ENCODE measurements around the gene ZNF319.

Gene ZNF319

DNA sequence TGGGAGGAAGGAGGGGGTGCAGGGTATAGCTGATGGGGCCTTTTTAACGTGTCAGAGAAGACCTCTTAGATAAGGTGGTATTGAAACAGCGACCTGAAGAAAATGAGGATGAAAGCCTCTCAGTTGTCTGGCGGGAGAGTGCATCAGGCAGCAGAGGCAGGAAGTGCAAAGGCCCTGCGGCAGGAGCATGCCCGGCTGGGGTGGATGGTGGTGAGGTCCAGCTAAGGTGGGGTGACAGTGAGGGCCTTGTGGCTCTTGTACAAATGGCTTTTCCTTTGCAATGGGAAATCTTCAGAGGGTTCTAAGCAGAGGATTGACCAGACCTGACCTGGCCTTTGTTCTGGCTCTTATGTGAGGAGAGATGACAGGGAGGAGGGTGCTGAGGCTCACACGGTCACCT is 36.5 kb upstream of the ZNF319 start:
- DNase-seq = no peak

DNA sequence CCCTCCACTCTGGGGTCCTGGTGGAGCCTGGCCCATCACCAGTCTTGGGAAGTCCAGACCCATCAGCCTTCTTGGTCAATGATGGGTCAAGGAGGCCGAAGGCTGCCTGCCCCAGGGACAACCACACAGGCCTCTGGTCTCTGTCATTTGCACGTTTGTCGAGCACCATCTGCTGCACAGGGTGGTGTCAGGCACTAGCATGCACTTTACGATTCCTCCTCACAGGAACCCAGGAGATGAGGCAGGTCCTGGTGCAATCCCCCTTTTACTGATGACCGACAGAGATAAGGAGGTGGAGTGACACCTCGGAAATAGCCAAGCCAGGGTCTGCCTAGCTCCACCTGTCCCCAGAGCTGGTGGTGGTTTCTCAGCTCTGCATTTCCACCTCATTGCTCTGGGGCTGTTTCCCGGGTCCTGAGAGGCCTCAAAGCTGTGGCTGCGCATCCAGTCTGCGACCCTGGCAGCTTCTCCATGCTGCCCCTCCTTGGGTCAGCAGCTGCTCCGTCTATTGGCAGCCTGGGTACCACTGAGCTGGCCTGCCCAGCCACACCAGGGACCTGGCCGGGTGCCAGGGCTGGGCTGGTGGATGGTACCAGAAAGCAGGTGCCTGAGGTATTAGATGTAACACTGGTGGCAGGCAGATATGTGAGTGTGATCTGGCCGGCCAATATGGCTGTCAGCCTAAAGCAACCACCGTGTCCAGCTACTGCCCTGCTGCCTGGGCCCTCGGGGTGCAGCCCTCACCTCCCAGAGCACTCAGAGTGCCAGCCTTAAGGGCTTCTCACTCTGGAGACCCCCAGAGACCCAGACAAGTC is 35.1 kb upstream of the ZNF319 start:
- DNase-seq = peak in 1 of 14 donors; percentile 65

GRCh38 chr16:58034774-58035173 is 34.3 kb upstream of the ZNF319 start:
- no peak for DNase-seq

DNA sequence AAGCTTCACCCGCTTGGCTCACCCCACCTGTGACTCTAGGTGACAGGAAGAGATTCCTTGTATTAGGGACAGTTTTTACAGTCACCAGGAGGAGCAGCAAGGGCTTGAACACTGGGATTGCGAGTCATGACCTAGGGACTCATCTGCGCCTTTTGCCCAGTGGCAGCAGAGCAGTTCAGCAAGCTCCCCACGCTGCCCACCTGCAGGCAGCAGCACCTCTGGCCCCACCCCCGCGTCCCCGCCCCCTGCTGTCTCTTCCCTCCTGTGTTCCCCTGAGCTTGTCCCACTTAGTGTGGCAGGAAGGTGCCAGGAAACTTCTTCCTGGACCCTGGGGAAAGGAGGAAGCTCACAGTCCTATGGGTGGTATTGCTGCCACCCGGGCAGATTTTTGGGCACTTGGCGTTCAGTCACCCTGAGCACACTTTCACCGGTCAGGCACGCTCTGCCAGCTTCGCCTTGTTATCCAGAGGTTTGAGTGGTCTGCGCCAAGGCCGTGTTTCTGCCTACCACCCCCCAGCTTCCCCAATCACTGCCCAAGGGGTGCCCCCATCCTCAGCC is 33.7 kb upstream of the ZNF319 start:
- no peak for DNase-seq

DNA sequence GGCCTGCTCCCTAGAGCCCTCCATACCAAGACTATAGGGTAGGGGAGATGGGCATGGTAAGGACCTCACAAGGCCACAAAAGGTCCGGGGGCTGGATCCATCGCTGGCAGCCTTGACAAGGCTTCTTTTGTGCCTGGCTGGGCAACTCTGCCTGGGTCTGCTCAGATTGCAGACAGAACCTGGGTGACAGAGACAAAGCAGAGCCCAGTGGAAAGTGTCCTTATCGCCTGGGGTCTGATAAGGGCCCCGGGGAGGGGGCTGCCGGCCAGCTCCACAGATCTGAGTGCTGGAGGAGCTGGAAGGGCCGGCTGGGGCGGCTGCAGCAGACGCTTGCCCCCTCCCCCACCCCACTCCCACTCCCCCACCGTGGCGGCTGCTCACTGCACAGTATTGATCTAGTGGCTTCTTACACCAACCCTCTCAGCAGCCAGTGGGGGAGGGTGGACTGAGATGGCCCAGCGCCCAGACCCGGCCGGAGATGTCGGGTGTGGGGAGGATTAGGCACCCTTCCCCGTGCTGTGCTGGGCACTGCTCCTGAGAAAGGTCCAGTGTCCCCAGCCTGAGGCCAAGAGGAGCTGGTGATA is 32.3 kb upstream of the ZNF319 start:
- DNase-seq = peak in 9 of 14 donors; percentile 15 to 75 (median 48)

GRCh38 chr16:58031016-58031800 is 30.7 kb upstream of the ZNF319 start:
- no peak for DNase-seq

DNA sequence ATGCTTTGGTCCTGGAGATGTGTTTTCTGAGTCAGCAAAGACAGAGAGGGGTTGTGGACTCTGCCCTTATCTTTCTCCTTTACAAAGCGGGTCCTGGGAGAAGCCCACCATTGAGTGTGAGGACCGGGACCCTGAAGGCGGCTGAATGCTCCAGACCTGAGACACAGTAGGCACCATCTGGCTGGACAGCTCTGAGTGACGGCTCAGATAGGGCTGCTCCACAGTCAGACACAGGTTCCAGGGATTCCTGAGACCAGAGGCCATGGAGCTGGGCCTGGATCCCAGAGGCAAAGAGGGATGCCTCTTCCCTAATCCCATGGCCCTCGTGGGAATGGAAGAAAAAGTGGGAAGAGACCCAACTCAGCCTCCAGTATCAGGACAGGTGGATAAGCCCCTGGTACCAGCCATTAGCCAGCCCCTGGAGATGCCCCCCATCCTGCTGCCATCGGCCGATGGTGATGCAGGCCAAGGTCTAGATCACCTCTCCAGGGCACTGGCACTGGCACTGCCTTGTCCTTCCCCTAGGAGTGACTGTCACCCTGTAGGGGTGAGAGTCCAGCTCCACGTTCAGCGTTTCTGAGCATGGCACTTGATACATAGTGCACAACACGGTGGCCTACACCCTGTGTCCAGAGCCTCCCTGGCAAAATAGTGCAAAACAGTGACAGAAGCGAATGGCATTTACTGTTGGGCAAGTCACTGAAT is 29.8 kb upstream of the ZNF319 start:
- DNase-seq = no peak

- no peak for DNase-seq
Observed at GRCh38 chr16:58029410-58029809, 28.9 kb upstream of the ZNF319 start.

- no peak for DNase-seq
Observed at GRCh38 chr16:58028541-58029070, 28.1 kb upstream of the ZNF319 start.

DNA sequence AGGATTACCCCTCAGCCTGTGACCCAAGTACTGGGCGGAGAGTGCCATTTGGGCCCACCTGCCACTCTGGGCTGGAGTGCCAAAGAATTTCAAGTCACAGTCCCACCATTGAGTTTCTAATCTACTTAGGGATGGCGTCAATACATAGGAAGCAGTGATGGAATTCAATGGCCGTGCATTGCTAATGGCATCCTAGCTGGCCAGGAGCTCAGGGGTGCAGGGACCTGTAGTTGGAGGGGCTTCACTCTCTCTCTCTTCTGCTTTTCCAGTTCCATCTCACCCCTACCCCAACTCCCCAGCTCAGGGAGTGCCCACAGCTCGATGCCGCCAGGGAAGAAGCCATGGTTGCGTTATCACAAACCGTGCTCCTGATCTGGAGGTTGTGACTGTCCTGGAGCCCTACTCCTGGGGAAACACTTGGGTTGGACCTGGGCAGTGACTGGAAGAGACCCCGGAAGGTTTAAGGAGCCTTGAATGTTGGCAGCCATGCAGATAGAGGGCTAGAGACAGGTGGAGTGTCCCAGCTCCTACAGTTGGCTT is 27.5 kb upstream of the ZNF319 start:
- no peak for DNase-seq

DNA sequence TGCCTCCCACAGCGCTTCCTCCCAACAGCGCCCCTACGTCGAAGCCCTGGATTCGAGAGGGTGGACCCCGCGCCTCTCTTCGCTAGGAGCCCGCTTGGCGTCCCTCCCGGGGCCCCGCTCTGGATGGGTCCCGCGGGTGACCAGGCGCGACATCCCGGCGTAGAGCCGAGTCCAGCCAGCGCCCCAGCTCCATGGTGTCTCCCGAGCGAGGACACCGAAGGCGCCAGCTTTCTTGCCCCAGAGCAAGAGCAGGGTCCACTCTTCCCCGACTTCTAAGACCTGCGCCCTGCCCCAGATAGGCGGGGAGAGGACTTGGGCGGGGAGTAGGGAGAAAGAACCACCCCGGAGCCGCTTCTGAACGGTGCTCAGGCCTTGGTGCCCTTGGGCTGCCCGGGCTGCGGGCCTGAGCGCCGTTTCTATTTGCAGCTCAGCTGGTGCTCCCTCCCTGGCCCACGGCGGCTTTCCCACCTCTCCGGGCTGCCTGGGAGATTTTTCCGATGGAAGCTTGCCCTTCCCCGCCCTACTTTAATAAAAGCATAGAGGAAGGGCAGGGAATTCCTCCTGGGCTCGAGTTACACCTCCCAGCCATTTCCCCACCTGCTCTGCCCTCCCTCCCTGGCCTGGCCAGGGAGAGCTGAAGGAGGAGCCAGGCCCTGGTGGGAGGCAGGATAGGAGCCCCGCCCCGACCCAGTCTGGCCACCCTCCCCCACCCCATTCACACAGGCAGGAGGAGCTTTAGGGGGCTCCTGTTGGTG is 26.9 kb upstream of the ZNF319 start:
- DNase-seq = peak in 1 of 14 donors; percentile 21

GRCh38 chr16:58026705-58027160 is 26.3 kb upstream of the ZNF319 start:
- no peak for DNase-seq

- DNase-seq = peak in 1 of 14 donors; percentile 74
Observed at GRCh38 chr16:58026139-58026704, 25.8 kb upstream of the ZNF319 start.

- peak in 8 of 14 donors; percentile 16 to 74 (median 34) for DNase-seq
Observed at GRCh38 chr16:58025351-58026138, 25.1 kb upstream of the ZNF319 start, which contains the start of gene MMP15. MMP15 (plus strand) TSS chr16:58025754; CDS start chr16:58026351, 597 bp downstream.

DNA sequence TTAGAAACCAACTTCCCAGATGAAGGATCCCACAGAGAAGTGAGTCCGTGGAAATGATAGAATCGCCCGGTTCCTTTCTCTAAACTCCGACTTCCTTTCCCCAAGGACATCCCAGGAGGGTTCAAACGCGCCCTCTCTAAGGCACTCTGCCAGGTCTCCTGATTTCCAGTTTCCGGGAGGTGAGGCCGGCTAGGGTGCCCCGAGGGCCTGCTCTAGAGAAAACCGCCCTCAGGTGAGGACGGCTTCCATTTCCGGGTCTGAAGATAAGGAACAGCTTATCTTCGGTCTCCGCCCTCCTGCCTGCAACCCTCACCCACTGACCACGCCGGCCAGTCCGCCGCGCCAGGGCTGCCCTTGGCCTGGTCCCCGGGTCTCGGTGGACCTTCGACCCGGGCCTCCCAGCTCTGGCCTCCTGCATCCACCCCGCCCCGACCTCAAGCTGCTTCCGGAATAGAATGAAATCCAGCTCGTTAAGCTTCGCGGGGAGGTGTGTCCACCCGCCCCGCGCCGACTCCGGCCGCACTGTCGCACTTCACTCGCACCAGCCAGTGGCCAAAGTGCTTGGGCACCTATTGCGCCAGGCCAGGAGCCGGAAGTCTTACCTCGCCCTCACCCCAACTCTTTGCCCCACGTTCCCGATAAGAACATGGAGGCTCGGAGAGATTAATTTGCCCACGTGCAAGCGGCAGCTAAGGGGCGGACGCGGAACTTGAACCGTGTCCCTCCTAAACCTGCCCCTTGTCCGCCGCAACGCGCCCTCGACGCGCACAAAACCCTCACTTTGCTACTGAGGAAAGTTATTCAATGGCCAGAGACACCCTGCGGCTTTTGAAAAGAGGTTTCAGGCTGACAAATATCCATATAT is 24.2 kb upstream of the ZNF319 start:
- no peak for DNase-seq

DNA sequence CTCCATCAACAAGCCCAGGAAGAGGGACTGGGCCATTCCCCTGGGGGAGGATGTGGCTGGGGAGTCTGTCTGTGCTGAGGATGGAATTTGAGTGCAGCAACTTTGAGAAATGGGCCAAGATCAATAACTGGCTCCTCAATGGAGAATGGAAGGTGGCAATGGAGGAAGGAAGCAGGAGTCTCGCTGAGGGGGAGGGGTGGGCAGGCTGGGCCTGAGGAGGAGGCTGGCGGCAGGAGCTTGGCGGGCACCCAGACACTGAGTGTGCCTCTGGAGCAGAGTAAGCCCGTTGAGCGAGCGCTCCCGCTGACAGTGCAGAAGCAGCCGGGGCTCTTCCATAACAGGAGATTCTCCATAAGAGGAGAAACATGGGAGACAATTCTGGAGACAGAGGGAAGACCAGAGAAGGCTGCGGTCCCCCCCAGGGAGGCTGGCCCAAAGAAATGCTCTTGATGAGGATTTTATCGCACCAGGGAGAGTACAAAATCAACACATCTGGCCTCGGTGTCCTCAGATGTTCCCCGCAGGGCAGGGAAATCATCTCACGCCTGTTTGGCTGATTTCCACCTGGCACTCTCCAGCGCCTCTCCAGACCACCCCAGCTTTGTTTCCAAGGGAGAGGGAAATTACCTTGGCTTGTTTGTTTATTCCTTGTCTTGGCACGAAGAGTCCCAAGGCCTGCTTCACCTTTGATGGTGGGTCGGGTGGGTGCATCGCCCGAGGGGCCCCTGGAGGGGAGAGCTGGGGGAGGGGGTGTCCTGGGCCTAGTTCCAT is 22.3 kb upstream of the ZNF319 start:
- peak in 8 of 14 donors; percentile 12 to 66 (median 32) for DNase-seq
